ENCODE results near the gene ORC6.

ORC6 gene

GRCh38 chr16:46700048-46700447 is 10.6 kb downstream of the ORC6 start:
- no peak overlapping the region for H3K4me3 ChIP-seq (ENCODE audit: low read depth, low read length)
- TF ChIP-seq CTCF (IDR thresholded peaks at IDR 0.05; ENCODE audit: insufficient read depth, low read depth, low read length, missing control alignments), result no peak
- no peak for DNase-seq (ENCODE audit: low read depth)

- no peak for TF ChIP-seq CTCF (IDR thresholded peaks at IDR 0.05; ENCODE audit: insufficient read depth, low read depth, low read length, missing control alignments)
- no peak overlapping the region for H3K4me3 ChIP-seq (ENCODE audit: low read depth, low read length)
- no peak for DNase-seq (ENCODE audit: low read depth)
These were observed 12.2 kb downstream of the ORC6 start for GRCh38 chr16:46701615-46702014.

GRCh38 chr16:46702030-46702429 is 12.6 kb downstream of the ORC6 start:
- H3K4me3 ChIP-seq (ENCODE audit: low read depth, low read length), result no peak overlapping the region
- TF ChIP-seq CTCF (IDR thresholded peaks at IDR 0.05; ENCODE audit: insufficient read depth, low read depth, low read length, missing control alignments), result no peak

GRCh38 chr16:46706642-46707041 is 17.2 kb downstream of the ORC6 start:
- no peak for TF ChIP-seq CTCF (IDR thresholded peaks at IDR 0.05; ENCODE audit: insufficient read depth, low read depth, low read length, missing control alignments)
- DNase-seq (ENCODE audit: low read depth), result no peak

More at GRCh38 chr16:46702030-46702429, 12.6 kb downstream of the ORC6 start:
- DNase-seq (ENCODE audit: low read depth), result no peak

DNA sequence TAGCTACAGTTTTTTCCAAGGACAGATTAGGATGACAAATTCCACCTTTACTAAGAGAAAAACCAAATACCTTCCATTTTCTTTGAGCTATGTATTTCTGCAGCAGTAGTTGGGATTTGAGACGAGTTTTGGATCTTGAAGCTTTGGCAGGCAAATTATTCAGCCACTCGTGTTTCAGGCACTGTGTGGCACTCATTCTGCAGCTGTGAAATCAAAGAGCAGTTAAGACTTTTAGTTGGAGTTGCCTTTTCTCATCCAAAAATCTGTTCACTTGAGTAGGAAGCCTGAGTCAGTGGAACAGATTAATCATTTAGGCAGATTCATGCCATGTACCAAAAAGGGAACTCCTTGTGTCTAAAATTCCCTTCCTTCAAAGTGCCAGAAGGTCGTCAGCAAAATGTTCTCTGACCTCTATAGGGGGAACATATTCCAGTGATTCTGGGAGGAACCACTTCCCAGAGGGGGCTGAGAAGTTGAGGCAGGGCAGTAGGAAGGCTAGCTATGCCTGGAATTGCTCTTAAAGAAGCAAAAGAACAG is 20.1 kb downstream of the ORC6 start:
- DNase-seq (ENCODE audit: low read depth), result no peak
- no peak overlapping the region for H3K4me3 ChIP-seq (ENCODE audit: low read depth, low read length)
- TF ChIP-seq CTCF (IDR thresholded peaks at IDR 0.05; ENCODE audit: insufficient read depth, low read depth, low read length, missing control alignments), result no peak

More at GRCh38 chr16:46706642-46707041, 17.2 kb downstream of the ORC6 start:
- H3K4me3 ChIP-seq (ENCODE audit: low read depth, low read length), result no peak overlapping the region

- peak; percentile 13 for DNase-seq (ENCODE audit: low read depth)
- TF ChIP-seq CTCF (IDR thresholded peaks at IDR 0.05; ENCODE audit: insufficient read depth, low read depth, low read length, missing control alignments), result no peak
- H3K4me3 ChIP-seq (ENCODE audit: low read depth, low read length), result no peak overlapping the region
These were observed 21.9 kb downstream of the ORC6 start for GRCh38 chr16:46711106-46712058.
